ENCODE data around the gene TMEM151B. TPM values are rescaled to one million over a fixed set of nuclear protein-coding genes. Genes with fewer than 3 reads are reported as not detected.

TMEM151B gene
- total and polyA plus RNA-seq, 9 of the 15 experiments (the other 6 are each of a cell fraction or from before 2014, with no cell fraction given), result not detected

- TF ChIP-seq RCOR1 (IDR thresholded peaks at IDR 0.05; ENCODE audit: borderline replicate concordance in 1 of 2, low read depth in 2 of 2, low read length in 2 of 2) (peak; percentile 45 to 66; a peak in 1 of 4 replicates), DLX4 (CRISPR knock-in tag; IDR thresholded peaks at IDR 0.05) (no peak), HNRNPUL1 (IDR thresholded peaks at IDR 0.05; ENCODE audit: low read length) (no peak), POLR2B (IDR thresholded peaks at IDR 0.05; ENCODE audit: low read depth, partially characterized antibody) (no peak), SFPQ (IDR thresholded peaks at IDR 0.05; ENCODE audit: low read depth, low read length) (no peak), CBX1 (IDR thresholded peaks at IDR 0.05; ENCODE audit: low read depth) (peak; percentile 81; the same call in 1 of the 2 replicates), UBTF (IDR thresholded peaks at IDR 0.05; ENCODE audit: borderline replicate concordance in 1 of 2, low read depth in 2 of 2, low read length in 2 of 2) (no peak), ZNF24 (IDR thresholded peaks at IDR 0.05) (0 out of 2 replicates have a peak, but pooled peaks have one; percentile 10), TRIM25 (IDR thresholded peaks at IDR 0.05; ENCODE audit: borderline replicate concordance) (no peak), SP2 (IDR thresholded peaks at IDR 0.05; ENCODE audit: extremely low read depth, low read depth, low read length, poor library complexity, severe bottlenecking) (no peak), ZNF407 (IDR thresholded peaks at IDR 0.05; ENCODE audit: low read depth) (no peak)
Measured at GRCh38 chr6:44245912-44246662, 24.2 kb upstream of the TMEM151B start (continued).

Measured in K562 (cell line).